ENCODE results near the gene CERS3. TPM values are rescaled to one million over a fixed set of nuclear protein-coding genes. Genes with fewer than 3 reads are reported as not detected.

Gene CERS3
- total RNA-seq, 1 donor from 2014 or later = not detected

GRCh38 chr15:100476805-100477204, 51.9 kb downstream of the CERS3 start:
- no peaks in the 10 kb centered on the region for H3K36me3 Mint-ChIP-seq (ENCODE audit: low read depth, unreplicated experiment)
- no peak overlapping the region for H3K4me3 Mint-ChIP-seq (ENCODE audit: unreplicated experiment)
- DNase-seq (ENCODE audit: low spot score) = no peak
- H3K27ac Mint-ChIP-seq (ENCODE audit: unreplicated experiment) = no peak overlapping the region
- TF ChIP-seq CTCF (IDR thresholded peaks at IDR 0.05; ENCODE audit: unreplicated experiment) = no peak
- no peaks in the 10 kb centered on the region for H3K4me1 Mint-ChIP-seq (ENCODE audit: unreplicated experiment)
- H3K27me3 Mint-ChIP-seq (ENCODE audit: unreplicated experiment) = no peaks in the 10 kb centered on the region
- H3K9me3 Mint-ChIP-seq (ENCODE audit: unreplicated experiment) = no peaks in the 10 kb centered on the region

GRCh38 chr15:100472736-100473135, 56.0 kb downstream of the CERS3 start:
- no peaks in the 10 kb centered on the region for H3K27me3 Mint-ChIP-seq (ENCODE audit: unreplicated experiment)

GRCh38 chr15:100471933-100472332, 56.8 kb downstream of the CERS3 start:
- no peaks in the 10 kb centered on the region for H3K9me3 Mint-ChIP-seq (ENCODE audit: unreplicated experiment)
- no peaks in the 10 kb centered on the region for H3K4me1 Mint-ChIP-seq (ENCODE audit: unreplicated experiment)
- H3K4me3 Mint-ChIP-seq (ENCODE audit: unreplicated experiment) = no peak overlapping the region
- no peak for DNase-seq (ENCODE audit: low spot score)
- H3K36me3 Mint-ChIP-seq (ENCODE audit: low read depth, unreplicated experiment) = no peaks in the 10 kb centered on the region
- H3K27ac Mint-ChIP-seq (ENCODE audit: unreplicated experiment) = no peak overlapping the region
- no peaks in the 10 kb centered on the region for H3K27me3 Mint-ChIP-seq (ENCODE audit: unreplicated experiment)
- no peak for TF ChIP-seq CTCF (IDR thresholded peaks at IDR 0.05; ENCODE audit: unreplicated experiment)

More at GRCh38 chr15:100472736-100473135, 56.0 kb downstream of the CERS3 start:
- Mint-ChIP-seq H3K4me1 (ENCODE audit: unreplicated experiment) (no peaks in the 10 kb centered on the region), H3K27ac (ENCODE audit: unreplicated experiment) (no peak overlapping the region), H3K9me3 (ENCODE audit: unreplicated experiment) (no peaks in the 10 kb centered on the region), H3K36me3 (ENCODE audit: low read depth, unreplicated experiment) (no peaks in the 10 kb centered on the region), H3K4me3 (ENCODE audit: unreplicated experiment) (no peak overlapping the region)
- TF ChIP-seq CTCF (IDR thresholded peaks at IDR 0.05; ENCODE audit: unreplicated experiment) = no peak
- no peak for DNase-seq (ENCODE audit: low spot score)

GRCh38 chr15:100468285-100468684, 60.5 kb downstream of the CERS3 start:
- Mint-ChIP-seq H3K27me3 (ENCODE audit: unreplicated experiment) (no peaks in the 10 kb centered on the region), H3K36me3 (ENCODE audit: low read depth, unreplicated experiment) (no peaks in the 10 kb centered on the region), H3K4me1 (ENCODE audit: unreplicated experiment) (no peaks in the 10 kb centered on the region), H3K27ac (ENCODE audit: unreplicated experiment) (no peak overlapping the region), H3K9me3 (ENCODE audit: unreplicated experiment) (peaks cover 5% of the 10 kb centered on the region), H3K4me3 (ENCODE audit: unreplicated experiment) (no peak overlapping the region)
- DNase-seq (ENCODE audit: low spot score) = no peak
- no peak for TF ChIP-seq CTCF (IDR thresholded peaks at IDR 0.05; ENCODE audit: unreplicated experiment)

- no peak for DNase-seq (ENCODE audit: low spot score)
- H3K4me1 Mint-ChIP-seq (ENCODE audit: unreplicated experiment) = no peaks in the 10 kb centered on the region
- no peak for TF ChIP-seq CTCF (IDR thresholded peaks at IDR 0.05; ENCODE audit: unreplicated experiment)
- H3K4me3 Mint-ChIP-seq (ENCODE audit: unreplicated experiment) = no peak overlapping the region
- H3K27me3 Mint-ChIP-seq (ENCODE audit: unreplicated experiment) = no peaks in the 10 kb centered on the region
- H3K9me3 Mint-ChIP-seq (ENCODE audit: unreplicated experiment) = peaks cover 9% of the 10 kb centered on the region
- no peak overlapping the region for H3K27ac Mint-ChIP-seq (ENCODE audit: unreplicated experiment)
- no peaks in the 10 kb centered on the region for H3K36me3 Mint-ChIP-seq (ENCODE audit: low read depth, unreplicated experiment)
Measured at GRCh38 chr15:100466073-100466472, 62.7 kb downstream of the CERS3 start.

Data from endothelial cell (in vitro differentiated cells).